Activated CD8-positive, alpha-beta T cell treated with anti-CD3 and anti-CD28 coated beads for 36 hours (primary cell): ENCODE measurements around the gene SERGEF. TPM values are rescaled to one million over a fixed set of nuclear protein-coding genes. Genes with fewer than 3 reads are reported as not detected.

Experiments used
- ATAC-seq: fragments of 200-7000 bp; cut with Tn5 transposase; one replicate; pipeline ENCODE4 v1.10.0; 2021; ENCODE audit warnings: mild to moderate bottlenecking, moderate library complexity
- CTCF ChIA-PET: fragments of 350-600 bp; sonication (Branson Sonifier 250); formaldehyde crosslinking; loops from one replicate; lab custom pipeline; 2021; ENCODE audit warnings: antibody characterized with exemption; lab: Charles Lee
- POLR2A ChIA-PET: fragments of 350-600 bp; sonication (Branson Sonifier 250); formaldehyde crosslinking; loops from one replicate; lab custom pipeline; 2021; ENCODE audit warnings: antibody characterized with exemption; lab: Charles Lee
- DNase-seq: peaks from one replicate; pipeline ENCODE4 v3.0.0-alpha.2; 2020
- H3K27ac Mint-ChIP-seq: one replicate; pipeline ENCODE4 v1.8.0; 2021; ENCODE audit warnings: mild to moderate bottlenecking, mixed read lengths
- H3K27me3 Mint-ChIP-seq: one replicate; pipeline ENCODE4 v1.8.0; 2021; ENCODE audit warnings: mixed read lengths
- H3K36me3 Mint-ChIP-seq: one replicate; pipeline ENCODE4 v1.8.0; 2021; ENCODE audit warnings: low read depth, mixed read lengths
- H3K4me1 Mint-ChIP-seq: one replicate; pipeline ENCODE4 v1.8.0; 2021; ENCODE audit warnings: low read depth, mixed read lengths
- H3K4me3 Mint-ChIP-seq: one replicate; pipeline ENCODE4 v1.8.0; 2021; ENCODE audit warnings: mild to moderate bottlenecking, moderate library complexity, mixed read lengths
- H3K9me3 Mint-ChIP-seq: one replicate; pipeline ENCODE4 v1.8.0; 2021; ENCODE audit warnings: mixed read lengths
- intact Hi-C: fragments of 100-400 bp; cut with micrococcal nuclease; formaldehyde crosslinking; loops from one replicate; pipeline ENCODE4 v1.10.0; 2022
- total RNA-seq, 2 experiments: library from RNA; stranded (reverse); gene quantifications; one replicate each; pipeline ENCODE4 v1.2.3, GENCODE V29; 2021
- TF ChIP-seq, protein P1 (sequence below): fragments of 200-600 bp; IDR thresholded peaks from one replicate; pipeline ENCODE4 v1.8.0; 2022; ENCODE audit warnings: antibody characterized with exemption, mild to moderate bottlenecking

The SERGEF gene
- total RNA-seq, 2 experiments from 2014 or later, result 56.2 to 64.4 TPM

DNA sequence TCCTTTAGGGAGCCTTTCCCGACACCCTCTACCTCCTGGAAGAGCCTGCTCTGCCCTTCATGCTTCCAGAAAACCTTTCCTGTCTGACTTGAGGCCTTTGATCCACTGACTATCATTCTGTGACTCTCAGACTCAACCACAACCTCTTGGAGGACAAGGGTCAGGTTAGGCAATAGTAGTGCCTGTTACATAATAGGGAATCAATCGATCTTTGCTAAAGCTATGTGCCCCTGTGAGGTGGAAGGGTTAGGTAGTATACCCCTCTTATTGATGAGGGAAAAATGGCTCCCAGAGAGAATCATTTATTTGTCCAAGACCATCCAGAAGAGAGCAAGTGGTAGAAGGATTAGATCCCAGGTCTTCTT, 262.1 kb downstream of the SERGEF start:
- Mint-ChIP-seq H3K27ac (no peak overlapping the region), H3K27me3 (peaks cover 9% of the 10 kb centered on the region), H3K36me3 (no peaks in the 10 kb centered on the region), H3K4me3 (no peak overlapping the region), H3K9me3 (no peaks in the 10 kb centered on the region), H3K4me1 (no peaks in the 10 kb centered on the region)
- no peak for DNase-seq
- POLR2A ChIA-PET, result no interaction called here
- intact Hi-C loops, result no loop called here
- TF ChIP-seq, protein P1, sequence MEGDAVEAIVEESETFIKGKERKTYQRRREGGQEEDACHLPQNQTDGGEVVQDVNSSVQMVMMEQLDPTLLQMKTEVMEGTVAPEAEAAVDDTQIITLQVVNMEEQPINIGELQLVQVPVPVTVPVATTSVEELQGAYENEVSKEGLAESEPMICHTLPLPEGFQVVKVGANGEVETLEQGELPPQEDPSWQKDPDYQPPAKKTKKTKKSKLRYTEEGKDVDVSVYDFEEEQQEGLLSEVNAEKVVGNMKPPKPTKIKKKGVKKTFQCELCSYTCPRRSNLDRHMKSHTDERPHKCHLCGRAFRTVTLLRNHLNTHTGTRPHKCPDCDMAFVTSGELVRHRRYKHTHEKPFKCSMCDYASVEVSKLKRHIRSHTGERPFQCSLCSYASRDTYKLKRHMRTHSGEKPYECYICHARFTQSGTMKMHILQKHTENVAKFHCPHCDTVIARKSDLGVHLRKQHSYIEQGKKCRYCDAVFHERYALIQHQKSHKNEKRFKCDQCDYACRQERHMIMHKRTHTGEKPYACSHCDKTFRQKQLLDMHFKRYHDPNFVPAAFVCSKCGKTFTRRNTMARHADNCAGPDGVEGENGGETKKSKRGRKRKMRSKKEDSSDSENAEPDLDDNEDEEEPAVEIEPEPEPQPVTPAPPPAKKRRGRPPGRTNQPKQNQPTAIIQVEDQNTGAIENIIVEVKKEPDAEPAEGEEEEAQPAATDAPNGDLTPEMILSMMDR, result no peak
- CTCF ChIA-PET, result interaction anchor here (2.2 kb wide), 1 partner anchor 20 kb away, joined by 12 read pairs; no protein-coding TSS in a partner anchor
- ATAC-seq, result no peak

DNA sequence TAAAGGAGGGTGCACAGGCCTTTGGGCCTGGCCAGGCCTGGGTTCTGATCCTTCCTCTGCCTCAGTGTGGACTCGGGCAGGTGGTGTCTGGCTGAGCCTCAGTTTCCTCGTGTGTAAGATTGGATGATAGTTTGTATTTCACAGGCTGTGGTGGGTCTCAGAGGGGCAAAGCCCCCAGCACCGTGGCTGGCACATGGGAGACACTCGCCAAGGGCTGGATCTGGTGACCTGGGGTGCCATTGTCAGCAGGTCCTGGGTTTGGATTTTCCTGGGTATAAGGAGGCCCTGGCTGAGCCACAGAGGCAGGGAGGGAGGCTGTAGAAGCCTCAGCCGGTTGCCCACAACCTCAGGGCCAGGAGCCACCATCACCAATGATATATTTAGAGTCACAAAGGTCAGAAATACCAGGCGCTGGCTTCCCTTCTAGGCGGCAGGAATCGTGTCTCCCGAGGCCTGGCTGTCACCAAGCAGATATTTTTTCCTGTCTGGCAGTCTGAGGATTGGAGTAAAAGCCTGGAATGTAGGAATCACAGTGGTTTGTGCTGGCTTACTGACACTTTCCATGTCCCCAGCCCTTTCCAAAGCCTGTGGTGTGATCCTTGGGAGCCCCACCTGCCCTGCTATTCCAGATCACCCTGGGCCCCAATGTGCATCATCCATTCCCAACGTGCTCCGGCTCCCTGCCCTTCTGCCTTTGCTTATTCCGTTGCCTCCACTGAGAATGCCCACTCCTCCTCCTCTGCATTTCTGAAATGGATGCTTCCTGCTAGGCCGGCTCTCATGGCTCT, 262.6 kb downstream of the SERGEF start:
- CTCF ChIA-PET, result interaction anchor here (2.2 kb wide), 1 partner anchor 19 kb away, joined by 12 read pairs; no protein-coding TSS in a partner anchor

DNA sequence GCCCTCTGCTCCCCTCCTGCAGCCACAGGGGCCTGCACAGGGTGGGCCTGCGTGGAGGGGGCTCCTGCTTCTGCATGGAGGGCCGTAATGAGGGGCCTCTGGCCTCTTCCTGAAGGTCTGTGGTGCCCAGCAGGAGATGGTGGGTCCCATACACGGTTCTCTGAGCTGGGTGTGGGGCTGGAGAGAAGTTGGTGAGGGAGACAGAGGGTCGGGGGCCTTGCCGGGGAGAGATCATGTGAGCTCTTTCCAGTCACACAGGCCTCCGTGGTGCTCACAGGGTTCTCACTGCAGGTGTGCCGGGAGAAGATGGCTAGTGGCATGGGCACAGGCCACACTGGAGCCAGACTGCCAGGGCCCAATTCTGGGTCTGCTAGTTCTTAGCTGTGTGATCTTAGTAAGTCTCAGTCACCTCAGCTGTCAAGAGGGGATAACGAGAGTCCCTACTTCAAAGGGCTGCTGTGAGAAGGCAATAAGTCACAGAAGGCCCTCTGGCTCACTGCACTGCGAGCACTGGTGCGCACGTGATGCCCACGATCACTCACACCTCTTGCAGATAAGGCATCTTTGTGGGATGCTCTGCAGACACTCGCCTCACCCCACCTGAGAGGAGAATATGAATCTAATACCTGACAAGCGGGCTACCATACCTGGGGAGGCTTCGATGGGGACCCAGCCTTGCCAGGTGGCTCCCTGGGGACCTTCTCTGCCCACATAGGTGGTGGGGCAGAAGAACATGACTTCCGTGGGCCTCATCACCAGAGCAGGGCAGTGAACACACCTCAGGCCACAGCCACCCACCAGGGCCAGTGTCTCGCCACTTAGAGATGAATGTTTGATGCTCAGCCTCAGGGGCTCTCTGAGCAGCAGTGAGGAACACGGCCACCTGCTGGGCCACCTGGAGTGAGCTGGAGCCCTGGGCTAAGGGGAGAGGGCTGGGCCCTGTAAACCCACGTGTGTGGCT, 263.8 kb downstream of the SERGEF start:
- Mint-ChIP-seq H3K4me1 (no peaks in the 10 kb centered on the region), H3K27me3 (peaks cover 9% of the 10 kb centered on the region), H3K9me3 (no peaks in the 10 kb centered on the region), H3K36me3 (no peaks in the 10 kb centered on the region), H3K27ac (no peak overlapping the region), H3K4me3 (no peak overlapping the region)
- TF ChIP-seq, protein P1, result no peak
- POLR2A ChIA-PET, result no interaction called here
- ATAC-seq (no peak), DNase-seq (no peak)
- CTCF ChIA-PET, result interaction anchor here (3.5 kb wide), 1 partner anchor 19 kb away, joined by 18 read pairs; no protein-coding TSS in a partner anchor
- intact Hi-C loops, result no loop called here

More for the DNA sequence above, 262.6 kb downstream of the SERGEF start:
- DNase-seq (no peak), ATAC-seq (no peak)
- Mint-ChIP-seq H3K4me1 (no peaks in the 10 kb centered on the region), H3K27ac (no peak overlapping the region), H3K27me3 (peaks cover 9% of the 10 kb centered on the region), H3K9me3 (no peaks in the 10 kb centered on the region), H3K36me3 (no peaks in the 10 kb centered on the region), H3K4me3 (no peak overlapping the region)
- intact Hi-C loops, result no loop called here
- TF ChIP-seq, protein P1, result no peak
- POLR2A ChIA-PET, result no interaction called here

DNA sequence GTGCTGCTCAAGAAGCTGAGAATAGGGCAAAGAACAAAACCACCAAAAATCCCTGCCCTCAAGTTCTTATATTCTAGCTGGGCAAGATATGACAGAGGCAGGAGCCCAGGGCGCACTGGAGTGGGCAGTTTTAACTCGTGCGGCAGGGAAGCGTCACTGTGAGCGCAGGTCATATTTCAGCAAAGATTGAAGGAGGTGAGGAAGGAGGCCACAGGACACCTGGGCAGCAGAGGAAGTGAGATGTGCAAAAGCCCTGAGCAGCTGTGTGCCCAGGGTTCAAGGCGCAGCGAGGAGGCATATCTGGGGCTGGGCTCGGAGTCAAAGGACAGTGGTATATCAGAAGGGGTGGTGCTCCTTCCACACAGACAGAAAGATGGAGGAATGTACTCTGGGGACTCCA, 264.8 kb downstream of the SERGEF start:
- DNase-seq, result no peak
- H3K27me3 Mint-ChIP-seq, result peaks cover 9% of the 10 kb centered on the region
- CTCF ChIA-PET, result interaction anchor here (3.5 kb wide), 1 partner anchor 18 kb away, joined by 18 read pairs; no protein-coding TSS in a partner anchor
- no peak overlapping the region for H3K27ac Mint-ChIP-seq
- no peaks in the 10 kb centered on the region for H3K4me1 Mint-ChIP-seq
- H3K9me3 Mint-ChIP-seq, result no peaks in the 10 kb centered on the region
- POLR2A ChIA-PET, result no interaction called here
- H3K4me3 Mint-ChIP-seq, result no peak overlapping the region
- TF ChIP-seq, protein P1, result no peak
- intact Hi-C loops, result no loop called here
- no peak for ATAC-seq
- H3K36me3 Mint-ChIP-seq, result no peaks in the 10 kb centered on the region
